AG09319 (cell line): ENCODE data around the gene DNAH14.
"Not testable (repeated sequence)": the region's sequence is repeated elsewhere in the genome, so short reads cannot be mapped to it uniquely, and the experiment has no call there.

Experiments
- DNase-seq: peaks from one replicate; pipeline ENCODE4 v3.0.0-alpha.2; 2010; ENCODE audit warnings: low read depth; ENCODE audit errors: extremely low read depth
- CTCF ChIP-seq: IDR thresholded peaks from 2 replicates; pipeline ENCODE4 v1.5.1; 2011; ENCODE audit warnings: low read depth, mild to moderate bottlenecking, inconsistent platforms, low read length, moderate library complexity

Gene DNAH14

GRCh38 chr1:225373155-225373554 lies 443.7 kb downstream of the DNAH14 start:
- no peak for TF ChIP-seq CTCF

GRCh38 chr1:225374996-225375395 lies 445.5 kb downstream of the DNAH14 start:
- DNase-seq: no peak
- TF ChIP-seq CTCF: no peak

More at GRCh38 chr1:225373155-225373554, 443.7 kb downstream of the DNAH14 start:
- DNase-seq: no peak

GRCh38 chr1:225378880-225379279 lies 449.4 kb downstream of the DNAH14 start:
- no peak for TF ChIP-seq CTCF
- no peak for DNase-seq

GRCh38 chr1:225380691-225381090 lies 451.2 kb downstream of the DNAH14 start:
- no peak for TF ChIP-seq CTCF
- DNase-seq: no peak

- not testable (repeated sequence) for DNase-seq
These were observed 457.4 kb downstream of the DNAH14 start for GRCh38 chr1:225386860-225387259.

- DNase-seq: no peak
- TF ChIP-seq CTCF: no peak
These were observed 458.9 kb downstream of the DNAH14 start for GRCh38 chr1:225388372-225388771.

GRCh38 chr1:225389843-225390242 lies 460.4 kb downstream of the DNAH14 start:
- DNase-seq: no peak
- TF ChIP-seq CTCF: no peak

GRCh38 chr1:225396357-225396756 lies 466.9 kb downstream of the DNAH14 start:
- no peak for TF ChIP-seq CTCF
- DNase-seq: no peak
